GM23338 (cell line): ENCODE results near the gene TMEM88. TPM values are rescaled to one million over a fixed set of nuclear protein-coding genes. Genes with fewer than 3 reads are reported as not detected.

Experiments used
- ATAC-seq: fragments of 200-7000 bp; cut with Tn5 transposase; 3 replicates; pipeline ENCODE4 v1.9.1; 2020
- DNase-seq: peaks from one replicate; pipeline ENCODE4 v3.0.0-alpha.2; 2015; ENCODE audit warnings: low spot score
- H2AFZ ChIP-seq: fragments of 200-600 bp; sonication (generic); 2 replicates; pipeline ENCODE4 v1.8.0; 2016; ENCODE audit warnings: antibody characterized with exemption, mild to moderate bottlenecking, moderate library complexity
- H3F3A ChIP-seq: fragments of 200-600 bp; sonication (generic); replicated peaks from 2 replicates; pipeline ENCODE4 v1.8.0; 2017; ENCODE audit warnings: antibody characterized with exemption, mixed run types, low read depth
- H3K27ac ChIP-seq: fragments of 200-600 bp; sonication (generic); 2 replicates; pipeline ENCODE4 v1.6.1; 2016; ENCODE audit warnings: low read depth
- H3K27me3 ChIP-seq: fragments of 200-600 bp; sonication (generic); 2 replicates; pipeline ENCODE4 v1.8.0; 2016; ENCODE audit warnings: mild to moderate bottlenecking, mixed run types, moderate library complexity; ENCODE audit not compliant: insufficient read depth
- H3K36me3 ChIP-seq: fragments of 200-600 bp; sonication (generic); 2 replicates; pipeline ENCODE4 v1.8.0; 2016; ENCODE audit warnings: mild to moderate bottlenecking; ENCODE audit not compliant: insufficient read depth
- H3K4me1 ChIP-seq: fragments of 200-600 bp; sonication (generic); 2 replicates; pipeline ENCODE4 v1.8.0; 2016; ENCODE audit warnings: mild to moderate bottlenecking, moderate library complexity; ENCODE audit not compliant: insufficient read depth
- H3K4me2 ChIP-seq: fragments of 200-600 bp; sonication (generic); 2 replicates; pipeline ENCODE4 v1.7.1; 2017; ENCODE audit warnings: mixed run types
- H3K4me3 ChIP-seq: fragments of 200-600 bp; sonication (generic); 2 replicates; pipeline ENCODE4 v1.6.1; 2016; ENCODE audit warnings: mixed run types
- H3K79me2 ChIP-seq: fragments of 200-600 bp; sonication (generic); replicated peaks from 2 replicates; pipeline ENCODE4 v1.8.0; 2017; ENCODE audit warnings: mild to moderate bottlenecking; ENCODE audit not compliant: insufficient read depth
- H3K9me2 ChIP-seq: fragments of 200-600 bp; sonication (generic); 2 replicates; pipeline ENCODE4 v1.8.0; 2017; ENCODE audit not compliant: insufficient read depth
- H4K20me1 ChIP-seq: fragments of 200-600 bp; sonication (generic); replicated peaks from 2 replicates; pipeline ENCODE4 v1.8.0; 2017; ENCODE audit warnings: mild to moderate bottlenecking; ENCODE audit not compliant: insufficient read depth
- H3K27ac Mint-ChIP-seq: 2 replicates; pipeline ENCODE4 v1.8.0; 2020; ENCODE audit warnings: inconsistent platforms, mild to moderate bottlenecking, moderate library complexity, mixed read lengths
- H3K27me3 Mint-ChIP-seq: 3 replicates; pipeline ENCODE4 v1.8.0; 2022; ENCODE audit warnings: low read depth, mild to moderate bottlenecking, moderate library complexity, mixed read lengths, inconsistent platforms; ENCODE audit not compliant: insufficient read depth, poor library complexity
- H3K36me3 Mint-ChIP-seq: 3 replicates; pipeline ENCODE4 v1.8.0; 2021; ENCODE audit warnings: low read depth, mild to moderate bottlenecking, inconsistent platforms, moderate library complexity, mixed read lengths
- H3K4me1 Mint-ChIP-seq: 3 replicates; pipeline ENCODE4 v1.8.0; 2020; ENCODE audit warnings: mild to moderate bottlenecking, inconsistent platforms, mixed read lengths
- H3K4me3 Mint-ChIP-seq: 3 replicates; pipeline ENCODE4 v1.8.0; 2021; ENCODE audit warnings: moderate library complexity, mild to moderate bottlenecking, inconsistent platforms, mixed read lengths
- H3K9me3 Mint-ChIP-seq: 3 replicates; pipeline ENCODE4 v1.8.0; 2020; ENCODE audit warnings: moderate library complexity, mild to moderate bottlenecking, inconsistent platforms, mixed read lengths
- CREB1 ChIP-seq: fragments of 250-450 bp; sonication (Bioruptor Pico); IDR thresholded peaks from 2 replicates; pipeline ENCODE4 v1.5.0; 2020; ENCODE audit warnings: low read depth, mild to moderate bottlenecking, moderate library complexity
- EZH2 ChIP-seq: fragments of 200-600 bp; sonication (generic); IDR thresholded peaks from one replicate; pipeline ENCODE4 v1.8.0; 2017; ENCODE audit warnings: antibody characterized with exemption, mild to moderate bottlenecking, low read depth; ENCODE audit not compliant: unreplicated experiment
- EZH2phosphoT487 ChIP-seq: fragments of 200-600 bp; sonication (generic); IDR thresholded peaks from one replicate; pipeline ENCODE4 v1.8.1; 2018; ENCODE audit warnings: antibody characterized with exemption; ENCODE audit not compliant: unreplicated experiment
- JUNB ChIP-seq: IDR thresholded peaks from one replicate; pipeline ENCODE4 v1.6.1; 2016; ENCODE audit warnings: antibody characterized with exemption; ENCODE audit not compliant: unreplicated experiment
- NANOG ChIP-seq: IDR thresholded peaks from 2 replicates; pipeline ENCODE4 v1.6.1; 2016; ENCODE audit warnings: antibody characterized with exemption, borderline replicate concordance
- POLR2AphosphoS5 ChIP-seq: IDR thresholded peaks from 2 replicates; pipeline ENCODE4 v1.6.1; 2016; ENCODE audit warnings: antibody characterized with exemption, low read depth
- STAT1 ChIP-seq: IDR thresholded peaks from one replicate; pipeline ENCODE4 v1.6.1; 2016; ENCODE audit warnings: antibody characterized with exemption; ENCODE audit not compliant: unreplicated experiment
- ZNF114 ChIP-seq: fragments of 250-450 bp; sonication (Bioruptor Pico); IDR thresholded peaks from 2 replicates; pipeline ENCODE4 v1.5.0; 2020; ENCODE audit warnings: mild to moderate bottlenecking, moderate library complexity
- ZNF331 ChIP-seq: fragments of 250-450 bp; sonication (Bioruptor Pico); IDR thresholded peaks from 2 replicates; pipeline ENCODE4 v1.5.0; 2020; ENCODE audit warnings: low read depth, mild to moderate bottlenecking, moderate library complexity
- polyA plus RNA-seq: library from polyadenylated mRNA; unstranded; fragments of >200 nt; fragmentation: Nextera tagmentation; extraction: Ambion mirVana; gene quantifications from 2 replicates; pipeline ENCODE4 v1.2.1, GENCODE V29; 2016
- total RNA-seq: library from RNA; depleted of rRNA; stranded (reverse); fragments of >200 nt; shearing (Covaris generic); gene quantifications from 2 replicates; pipeline ENCODE4 v1.2.3, GENCODE V29; 2014
- TF ChIP-seq, protein P1 (sequence below): IDR thresholded peaks from 2 replicates; pipeline ENCODE4 v1.6.1; 2016; ENCODE audit warnings: antibody characterized with exemption
- TF ChIP-seq, protein P2 (sequence below), 2 experiments: fragments of 200-600 bp in 1 of 2; sonication (generic) in 1 of 2; conservative IDR thresholded peaks; 2 replicates each; pipeline versions ENCODE4 v1.5.1 to v1.6.1; 2016 to 2017; ENCODE audit warnings: antibody characterized with exemption in 2 of 2, low read depth in 2 of 2, mild to moderate bottlenecking in 2 of 2, moderate library complexity in 1 of 2
- TF ChIP-seq, protein P3 (sequence below): IDR thresholded peaks from one replicate; pipeline ENCODE4 v1.6.1; 2018; ENCODE audit warnings: antibody characterized with exemption; ENCODE audit not compliant: unreplicated experiment
- TF ChIP-seq, protein P4 (sequence below): fragments of 250-450 bp; sonication (Bioruptor Pico); IDR thresholded peaks from 2 replicates; pipeline ENCODE4 v1.5.0; 2020; ENCODE audit warnings: mild to moderate bottlenecking, moderate library complexity

TMEM88 gene
- total and polyA plus RNA-seq, 2 experiments from 2014 or later, result 0.58 to 0.97 TPM

DNA sequence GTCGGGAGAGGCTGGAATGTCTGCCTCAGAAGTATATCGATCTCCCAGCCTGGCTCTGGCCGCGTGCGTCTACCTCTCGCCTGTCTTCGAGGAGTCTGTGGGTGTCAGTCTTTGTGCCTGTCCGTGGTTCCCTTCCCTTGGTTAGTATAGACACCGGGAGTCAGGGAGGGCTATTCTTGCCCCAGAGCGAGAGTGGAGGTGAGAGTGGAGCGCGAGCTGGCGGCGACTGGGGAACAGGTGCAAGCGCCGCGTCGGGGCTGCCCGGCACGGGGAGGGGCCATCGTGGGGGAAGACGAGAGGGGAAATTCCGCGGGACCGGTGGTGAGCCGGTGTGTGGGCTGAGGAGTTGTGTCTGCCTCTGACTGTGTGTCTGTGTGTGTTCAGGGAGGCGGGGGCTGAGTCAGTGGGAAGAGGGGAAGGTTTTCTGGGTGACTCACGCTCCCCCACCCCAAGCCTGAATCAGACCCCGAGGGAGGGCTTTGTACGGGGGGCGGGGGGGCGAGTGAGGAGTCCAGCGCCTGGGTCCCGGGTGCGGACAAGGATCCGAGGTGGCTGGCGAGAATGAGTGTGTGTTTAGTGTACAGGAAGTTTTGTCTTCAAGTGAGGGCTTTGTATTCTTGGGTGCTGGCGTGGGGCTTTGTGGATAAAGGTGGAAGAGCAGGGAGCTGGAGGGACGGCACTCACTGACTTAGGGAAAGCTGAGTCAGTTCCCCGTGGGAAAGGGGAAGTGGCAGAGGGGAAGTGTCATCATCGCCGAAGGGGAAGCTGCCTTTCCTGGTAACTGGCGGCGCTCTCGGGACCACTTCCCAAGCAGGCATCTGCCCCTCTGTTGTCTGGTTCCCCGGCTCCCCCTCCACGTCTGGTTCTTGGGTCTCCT, 12.2 kb upstream of the TMEM88 start:
- Mint-ChIP-seq H3K9me3 (no peaks in the 10 kb centered on the region; the same call in 2 of the 3 replicates), H3K36me3 (peaks cover 2% of the 10 kb centered on the region; the same call in 1 of the 3 replicates), H3K4me1 (peaks cover 32% of the 10 kb centered on the region), H3K27me3 (peaks cover 64% of the 10 kb centered on the region), H3K27ac (no peak overlapping the region), H3K4me3 (peak overlapping the region; percentile 88)
- H3K36me3 ChIP-seq, result peaks cover 6% of the 10 kb centered on the region; the same call in 1 of the 2 replicates
- H3K9me2 ChIP-seq, result no peaks in the 10 kb centered on the region
- no peak overlapping the region for H3K27ac ChIP-seq
- H3K4me2 ChIP-seq, result peak overlapping the region; percentile 99
- H4K20me1 ChIP-seq, result peaks cover 13% of the 10 kb centered on the region
- H3K4me1 ChIP-seq, result peaks cover 20% of the 10 kb centered on the region
- peak overlapping the region; percentile 94 for H3K4me3 ChIP-seq
- H3K27me3 ChIP-seq, result peaks cover 87% of the 10 kb centered on the region
- ATAC-seq (no peak), DNase-seq (peak; percentile 81)
- peaks cover 19% of the 10 kb centered on the region for H3F3A ChIP-seq
- H2AFZ ChIP-seq, result peak overlapping the region; percentile 92
- H3K79me2 ChIP-seq, result no peaks in the 10 kb centered on the region
- no peak for TF ChIP-seq ZNF331 (CRISPR knock-in tag)
- TF ChIP-seq, protein P1, sequence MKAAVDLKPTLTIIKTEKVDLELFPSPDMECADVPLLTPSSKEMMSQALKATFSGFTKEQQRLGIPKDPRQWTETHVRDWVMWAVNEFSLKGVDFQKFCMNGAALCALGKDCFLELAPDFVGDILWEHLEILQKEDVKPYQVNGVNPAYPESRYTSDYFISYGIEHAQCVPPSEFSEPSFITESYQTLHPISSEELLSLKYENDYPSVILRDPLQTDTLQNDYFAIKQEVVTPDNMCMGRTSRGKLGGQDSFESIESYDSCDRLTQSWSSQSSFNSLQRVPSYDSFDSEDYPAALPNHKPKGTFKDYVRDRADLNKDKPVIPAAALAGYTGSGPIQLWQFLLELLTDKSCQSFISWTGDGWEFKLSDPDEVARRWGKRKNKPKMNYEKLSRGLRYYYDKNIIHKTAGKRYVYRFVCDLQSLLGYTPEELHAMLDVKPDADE, result no peak
- no peak for TF ChIP-seq STAT1
- 0 out of 2 replicates have a peak, but pooled peaks have one; percentile 17 for TF ChIP-seq CREB1 (CRISPR knock-in tag)
- no peak for TF ChIP-seq JUNB
- TF ChIP-seq, protein P2, sequence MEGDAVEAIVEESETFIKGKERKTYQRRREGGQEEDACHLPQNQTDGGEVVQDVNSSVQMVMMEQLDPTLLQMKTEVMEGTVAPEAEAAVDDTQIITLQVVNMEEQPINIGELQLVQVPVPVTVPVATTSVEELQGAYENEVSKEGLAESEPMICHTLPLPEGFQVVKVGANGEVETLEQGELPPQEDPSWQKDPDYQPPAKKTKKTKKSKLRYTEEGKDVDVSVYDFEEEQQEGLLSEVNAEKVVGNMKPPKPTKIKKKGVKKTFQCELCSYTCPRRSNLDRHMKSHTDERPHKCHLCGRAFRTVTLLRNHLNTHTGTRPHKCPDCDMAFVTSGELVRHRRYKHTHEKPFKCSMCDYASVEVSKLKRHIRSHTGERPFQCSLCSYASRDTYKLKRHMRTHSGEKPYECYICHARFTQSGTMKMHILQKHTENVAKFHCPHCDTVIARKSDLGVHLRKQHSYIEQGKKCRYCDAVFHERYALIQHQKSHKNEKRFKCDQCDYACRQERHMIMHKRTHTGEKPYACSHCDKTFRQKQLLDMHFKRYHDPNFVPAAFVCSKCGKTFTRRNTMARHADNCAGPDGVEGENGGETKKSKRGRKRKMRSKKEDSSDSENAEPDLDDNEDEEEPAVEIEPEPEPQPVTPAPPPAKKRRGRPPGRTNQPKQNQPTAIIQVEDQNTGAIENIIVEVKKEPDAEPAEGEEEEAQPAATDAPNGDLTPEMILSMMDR (conservative IDR thresholded peaks at IDR 0.05; ENCODE audit: low read depth in 2 of 2), result no peak
- TF ChIP-seq POLR2AphosphoS5, result no peak
- TF ChIP-seq EZH2, result peak; percentile 59
- TF ChIP-seq, protein P3, sequence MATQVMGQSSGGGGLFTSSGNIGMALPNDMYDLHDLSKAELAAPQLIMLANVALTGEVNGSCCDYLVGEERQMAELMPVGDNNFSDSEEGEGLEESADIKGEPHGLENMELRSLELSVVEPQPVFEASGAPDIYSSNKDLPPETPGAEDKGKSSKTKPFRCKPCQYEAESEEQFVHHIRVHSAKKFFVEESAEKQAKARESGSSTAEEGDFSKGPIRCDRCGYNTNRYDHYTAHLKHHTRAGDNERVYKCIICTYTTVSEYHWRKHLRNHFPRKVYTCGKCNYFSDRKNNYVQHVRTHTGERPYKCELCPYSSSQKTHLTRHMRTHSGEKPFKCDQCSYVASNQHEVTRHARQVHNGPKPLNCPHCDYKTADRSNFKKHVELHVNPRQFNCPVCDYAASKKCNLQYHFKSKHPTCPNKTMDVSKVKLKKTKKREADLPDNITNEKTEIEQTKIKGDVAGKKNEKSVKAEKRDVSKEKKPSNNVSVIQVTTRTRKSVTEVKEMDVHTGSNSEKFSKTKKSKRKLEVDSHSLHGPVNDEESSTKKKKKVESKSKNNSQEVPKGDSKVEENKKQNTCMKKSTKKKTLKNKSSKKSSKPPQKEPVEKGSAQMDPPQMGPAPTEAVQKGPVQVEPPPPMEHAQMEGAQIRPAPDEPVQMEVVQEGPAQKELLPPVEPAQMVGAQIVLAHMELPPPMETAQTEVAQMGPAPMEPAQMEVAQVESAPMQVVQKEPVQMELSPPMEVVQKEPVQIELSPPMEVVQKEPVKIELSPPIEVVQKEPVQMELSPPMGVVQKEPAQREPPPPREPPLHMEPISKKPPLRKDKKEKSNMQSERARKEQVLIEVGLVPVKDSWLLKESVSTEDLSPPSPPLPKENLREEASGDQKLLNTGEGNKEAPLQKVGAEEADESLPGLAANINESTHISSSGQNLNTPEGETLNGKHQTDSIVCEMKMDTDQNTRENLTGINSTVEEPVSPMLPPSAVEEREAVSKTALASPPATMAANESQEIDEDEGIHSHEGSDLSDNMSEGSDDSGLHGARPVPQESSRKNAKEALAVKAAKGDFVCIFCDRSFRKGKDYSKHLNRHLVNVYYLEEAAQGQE, result no peak
- no peak for TF ChIP-seq NANOG
- no peak for TF ChIP-seq ZNF114 (CRISPR knock-in tag)
- TF ChIP-seq, protein P4, sequence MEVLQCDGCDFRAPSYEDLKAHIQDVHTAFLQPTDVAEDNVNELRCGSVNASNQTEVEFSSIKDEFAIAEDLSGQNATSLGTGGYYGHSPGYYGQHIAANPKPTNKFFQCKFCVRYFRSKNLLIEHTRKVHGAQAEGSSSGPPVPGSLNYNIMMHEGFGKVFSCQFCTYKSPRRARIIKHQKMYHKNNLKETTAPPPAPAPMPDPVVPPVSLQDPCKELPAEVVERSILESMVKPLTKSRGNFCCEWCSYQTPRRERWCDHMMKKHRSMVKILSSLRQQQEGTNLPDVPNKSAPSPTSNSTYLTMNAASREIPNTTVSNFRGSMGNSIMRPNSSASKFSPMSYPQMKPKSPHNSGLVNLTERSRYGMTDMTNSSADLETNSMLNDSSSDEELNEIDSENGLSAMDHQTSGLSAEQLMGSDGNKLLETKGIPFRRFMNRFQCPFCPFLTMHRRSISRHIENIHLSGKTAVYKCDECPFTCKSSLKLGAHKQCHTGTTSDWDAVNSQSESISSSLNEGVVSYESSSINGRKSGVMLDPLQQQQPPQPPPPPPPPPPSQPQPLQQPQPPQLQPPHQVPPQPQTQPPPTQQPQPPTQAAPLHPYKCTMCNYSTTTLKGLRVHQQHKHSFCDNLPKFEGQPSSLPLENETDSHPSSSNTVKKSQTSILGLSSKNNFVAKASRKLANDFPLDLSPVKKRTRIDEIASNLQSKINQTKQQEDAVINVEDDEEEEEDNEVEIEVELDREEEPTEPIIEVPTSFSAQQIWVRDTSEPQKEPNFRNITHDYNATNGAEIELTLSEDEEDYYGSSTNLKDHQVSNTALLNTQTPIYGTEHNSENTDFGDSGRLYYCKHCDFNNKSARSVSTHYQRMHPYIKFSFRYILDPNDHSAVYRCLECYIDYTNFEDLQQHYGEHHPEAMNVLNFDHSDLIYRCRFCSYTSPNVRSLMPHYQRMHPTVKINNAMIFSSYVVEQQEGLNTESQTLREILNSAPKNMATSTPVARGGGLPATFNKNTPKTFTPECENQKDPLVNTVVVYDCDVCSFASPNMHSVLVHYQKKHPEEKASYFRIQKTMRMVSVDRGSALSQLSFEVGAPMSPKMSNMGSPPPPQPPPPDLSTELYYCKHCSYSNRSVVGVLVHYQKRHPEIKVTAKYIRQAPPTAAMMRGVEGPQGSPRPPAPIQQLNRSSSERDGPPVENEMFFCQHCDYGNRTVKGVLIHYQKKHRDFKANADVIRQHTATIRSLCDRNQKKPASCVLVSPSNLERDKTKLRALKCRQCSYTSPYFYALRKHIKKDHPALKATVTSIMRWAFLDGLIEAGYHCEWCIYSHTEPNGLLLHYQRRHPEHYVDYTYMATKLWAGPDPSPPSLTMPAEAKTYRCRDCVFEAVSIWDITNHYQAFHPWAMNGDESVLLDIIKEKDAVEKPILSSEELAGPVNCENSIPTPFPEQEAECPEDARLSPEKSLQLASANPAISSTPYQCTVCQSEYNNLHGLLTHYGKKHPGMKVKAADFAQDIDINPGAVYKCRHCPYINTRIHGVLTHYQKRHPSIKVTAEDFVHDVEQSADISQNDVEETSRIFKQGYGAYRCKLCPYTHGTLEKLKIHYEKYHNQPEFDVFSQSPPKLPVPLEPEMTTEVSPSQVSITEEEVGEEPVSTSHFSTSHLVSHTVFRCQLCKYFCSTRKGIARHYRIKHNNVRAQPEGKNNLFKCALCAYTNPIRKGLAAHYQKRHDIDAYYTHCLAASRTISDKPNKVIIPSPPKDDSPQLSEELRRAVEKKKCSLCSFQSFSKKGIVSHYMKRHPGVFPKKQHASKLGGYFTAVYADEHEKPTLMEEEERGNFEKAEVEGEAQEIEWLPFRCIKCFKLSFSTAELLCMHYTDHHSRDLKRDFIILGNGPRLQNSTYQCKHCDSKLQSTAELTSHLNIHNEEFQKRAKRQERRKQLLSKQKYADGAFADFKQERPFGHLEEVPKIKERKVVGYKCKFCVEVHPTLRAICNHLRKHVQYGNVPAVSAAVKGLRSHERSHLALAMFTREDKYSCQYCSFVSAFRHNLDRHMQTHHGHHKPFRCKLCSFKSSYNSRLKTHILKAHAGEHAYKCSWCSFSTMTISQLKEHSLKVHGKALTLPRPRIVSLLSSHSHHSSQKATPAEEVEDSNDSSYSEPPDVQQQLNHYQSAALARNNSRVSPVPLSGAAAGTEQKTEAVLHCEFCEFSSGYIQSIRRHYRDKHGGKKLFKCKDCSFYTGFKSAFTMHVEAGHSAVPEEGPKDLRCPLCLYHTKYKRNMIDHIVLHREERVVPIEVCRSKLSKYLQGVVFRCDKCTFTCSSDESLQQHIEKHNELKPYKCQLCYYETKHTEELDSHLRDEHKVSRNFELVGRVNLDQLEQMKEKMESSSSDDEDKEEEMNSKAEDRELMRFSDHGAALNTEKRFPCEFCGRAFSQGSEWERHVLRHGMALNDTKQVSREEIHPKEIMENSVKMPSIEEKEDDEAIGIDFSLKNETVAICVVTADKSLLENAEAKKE (CRISPR knock-in tag), result no peak
- TF ChIP-seq EZH2phosphoT487, result no peak
